Breast epithelium (tissue), 3 donors: Measurements from ENCODE around the gene FHOD3.

Experiments
- CTCF ChIP-seq, 3 donors: fragments of 450-650 bp; IDR thresholded peaks; one replicate each; pipeline ENCODE4 v1.5.1; 2016 to 2017; ENCODE audit warnings: antibody characterized with exemption in 3 of 3, mild to moderate bottlenecking in 3 of 3, moderate library complexity in 3 of 3
- POLR2A ChIP-seq: fragments of 450-650 bp; IDR thresholded peaks from one replicate; pipeline ENCODE4 v1.6.1; 2016; ENCODE audit warnings: antibody characterized with exemption, mild to moderate bottlenecking, moderate library complexity

DNA sequence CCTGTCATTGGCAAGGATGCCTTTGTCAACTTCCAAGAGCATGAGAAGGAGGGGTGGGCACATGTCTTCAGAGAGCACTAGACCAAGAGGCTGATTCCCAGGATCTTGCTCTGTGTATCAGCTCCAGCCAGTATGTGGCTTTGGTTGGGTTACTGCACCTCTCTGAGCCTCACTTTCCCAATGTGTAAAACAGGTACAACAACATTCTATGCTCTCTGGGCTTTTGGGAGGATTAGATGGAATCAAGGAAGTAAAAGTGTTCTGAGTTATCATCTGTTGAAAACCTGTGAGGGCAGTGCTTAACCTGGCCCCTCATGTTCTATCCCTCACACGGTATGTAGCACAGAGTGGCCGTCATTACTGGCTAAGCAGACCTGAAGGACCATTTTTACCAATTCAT, 103.9 kb downstream of the FHOD3 start:
- no peak for TF ChIP-seq POLR2A
- no peak for TF ChIP-seq CTCF (IDR thresholded peaks at IDR 0.05)
